GM19043 (cell line): ENCODE results near the gene SERPINB1.

ENCODE experiments used
- ATAC-seq: cut with Tn5 transposase; IDR thresholded peaks from one replicate; pipeline ENCODE4 v1.9.1; 2021; ENCODE audit warnings: low read depth; ENCODE audit not compliant: unreplicated experiment

SERPINB1 gene

DNA sequence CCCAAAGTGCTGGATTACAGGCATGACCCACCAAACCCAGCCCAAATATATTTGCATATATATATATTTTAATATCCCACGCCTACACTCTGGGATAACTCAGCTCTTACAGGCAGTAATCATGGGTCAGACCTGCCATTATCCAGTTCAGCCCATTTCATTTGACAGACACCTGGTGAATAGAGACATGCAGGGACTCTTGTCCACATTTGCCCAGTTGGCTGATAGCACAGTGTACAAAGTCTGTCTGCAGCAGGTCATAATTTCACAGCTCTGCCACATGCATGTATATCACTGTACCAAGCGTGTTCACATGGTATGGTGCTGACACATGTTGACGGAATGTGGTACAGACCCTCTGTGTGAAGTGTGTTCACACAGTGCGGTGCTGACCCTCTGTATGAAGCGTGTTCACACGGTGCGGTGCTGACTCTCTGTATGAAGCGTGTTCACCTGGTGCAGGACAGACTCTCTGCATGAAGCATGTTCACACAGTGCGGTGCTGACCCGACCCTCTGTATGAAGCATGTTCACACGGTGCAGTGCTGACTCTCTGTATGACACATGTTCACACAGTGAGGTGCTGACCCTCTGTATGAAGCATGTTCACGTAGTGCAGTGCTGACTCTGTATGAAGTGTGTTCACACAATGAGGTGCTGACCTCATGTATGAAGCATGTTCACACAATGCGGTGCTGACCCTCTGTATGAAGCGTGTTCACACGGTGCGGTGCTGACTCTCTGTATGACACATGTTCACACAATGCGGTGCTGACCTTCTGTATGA is 10.3 kb upstream of the SERPINB1 start:
- no peak for ATAC-seq

DNA sequence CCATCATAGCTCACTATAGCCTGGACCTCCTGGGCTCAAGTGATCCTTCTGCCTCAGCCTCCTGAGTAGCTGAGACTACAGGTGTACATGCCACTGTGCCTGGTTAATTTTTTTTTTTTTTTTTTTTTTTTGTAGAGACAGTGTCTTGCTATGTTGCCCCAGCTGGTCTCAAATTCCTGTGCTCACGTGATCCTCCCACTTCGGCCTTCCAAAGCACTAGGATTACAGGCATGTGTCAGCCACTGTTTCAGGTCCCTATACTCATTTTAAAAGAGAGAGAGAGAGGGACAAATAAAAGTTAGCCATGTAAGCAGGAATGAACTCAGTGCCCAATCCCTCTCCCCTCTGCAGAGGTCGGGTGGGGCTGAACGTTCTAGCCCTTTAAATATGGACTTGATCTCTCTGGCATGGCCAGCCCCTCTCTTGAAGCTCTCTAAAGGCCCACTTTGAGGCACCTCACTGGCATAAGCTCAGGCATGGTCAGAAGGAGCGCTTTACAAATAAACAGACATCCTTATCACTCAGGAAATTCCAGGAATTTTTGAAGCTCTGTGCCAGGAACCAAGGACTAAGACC is 9.0 kb upstream of the SERPINB1 start:
- no peak for ATAC-seq

DNA sequence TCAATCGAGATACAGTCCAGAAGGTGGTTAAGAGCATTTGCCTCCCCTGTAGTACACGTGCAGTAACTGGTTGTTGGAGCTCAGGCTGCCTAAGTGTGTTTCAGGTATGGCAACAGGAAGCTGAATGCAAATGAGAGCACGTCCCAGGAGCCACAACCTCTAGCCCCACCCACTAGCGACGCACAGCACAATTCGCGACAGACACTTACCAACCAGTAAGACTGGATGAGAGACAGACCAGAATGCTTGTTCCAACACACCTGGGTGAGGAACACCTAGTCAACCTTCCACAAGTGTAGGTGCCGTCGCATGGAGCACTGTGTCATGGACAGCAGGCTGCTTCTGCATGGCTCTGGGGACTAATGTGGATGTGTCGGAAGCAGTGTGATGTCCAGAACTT is 7.2 kb upstream of the SERPINB1 start:
- ATAC-seq = peak; percentile 57

DNA sequence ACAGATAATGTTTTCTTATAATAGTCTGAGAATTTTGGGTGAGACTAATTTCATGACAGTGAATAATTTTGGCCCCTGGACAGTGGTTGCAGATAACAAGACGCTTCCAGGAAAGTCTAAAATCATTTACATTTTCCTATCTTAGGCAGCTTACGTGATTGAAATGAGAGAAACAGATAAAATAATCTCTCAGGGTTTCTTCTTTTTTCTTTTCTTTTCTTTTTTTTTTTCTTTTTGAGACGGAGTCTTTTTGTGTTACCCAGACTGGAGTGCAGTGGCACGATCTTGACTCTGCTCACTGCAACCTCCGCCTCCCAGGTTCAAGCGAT is 4.2 kb upstream of the SERPINB1 start:
- no peak for ATAC-seq

DNA sequence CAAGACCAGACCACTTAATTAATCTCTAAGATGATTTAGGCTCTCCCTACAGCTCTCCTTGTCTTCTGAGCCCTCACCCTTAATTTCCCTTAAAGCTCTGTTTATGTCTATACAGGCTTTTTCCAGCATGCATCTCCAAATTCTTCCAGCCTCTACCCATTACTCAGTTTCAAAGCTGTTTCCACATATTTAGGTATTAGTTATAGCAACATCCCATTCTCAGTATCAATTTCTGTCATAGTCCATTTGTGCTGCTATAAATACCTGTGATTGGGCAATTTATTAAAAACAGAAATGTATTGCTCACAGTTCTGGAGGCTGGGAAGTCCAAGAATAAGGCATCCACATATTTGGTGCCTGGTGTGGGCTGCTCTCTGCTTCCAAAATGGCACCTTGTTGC is 2.3 kb upstream of the SERPINB1 start:
- no peak for ATAC-seq

DNA sequence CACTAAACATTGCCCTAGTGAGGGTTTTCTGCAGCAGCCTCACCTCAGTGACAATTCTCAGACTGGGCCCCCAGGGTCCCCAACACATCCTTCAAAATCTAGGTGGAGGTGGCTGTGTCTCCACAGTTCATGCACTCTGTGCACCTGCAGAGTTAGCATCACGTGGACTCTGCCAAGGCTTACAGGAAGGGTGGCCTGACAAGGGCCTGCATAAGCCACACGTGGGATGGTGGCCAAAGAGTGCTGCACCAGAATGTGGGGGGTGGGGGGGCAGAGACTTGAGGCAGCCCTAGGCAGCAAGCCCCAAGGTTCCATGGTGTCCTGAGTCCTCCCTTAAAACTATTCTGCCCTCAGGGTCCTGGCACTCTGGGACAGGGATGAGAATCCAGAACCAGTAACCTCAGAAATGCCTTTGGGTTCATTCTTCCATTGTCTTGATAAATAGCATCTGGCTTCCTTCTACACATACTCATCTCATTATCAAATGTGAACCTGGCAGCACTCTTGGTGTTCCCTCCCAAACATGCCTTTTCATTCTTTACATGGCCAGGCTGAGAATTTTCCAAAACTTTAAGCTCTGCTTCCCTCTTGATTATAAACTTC is 1.6 kb upstream of the SERPINB1 start:
- no peak for ATAC-seq

DNA sequence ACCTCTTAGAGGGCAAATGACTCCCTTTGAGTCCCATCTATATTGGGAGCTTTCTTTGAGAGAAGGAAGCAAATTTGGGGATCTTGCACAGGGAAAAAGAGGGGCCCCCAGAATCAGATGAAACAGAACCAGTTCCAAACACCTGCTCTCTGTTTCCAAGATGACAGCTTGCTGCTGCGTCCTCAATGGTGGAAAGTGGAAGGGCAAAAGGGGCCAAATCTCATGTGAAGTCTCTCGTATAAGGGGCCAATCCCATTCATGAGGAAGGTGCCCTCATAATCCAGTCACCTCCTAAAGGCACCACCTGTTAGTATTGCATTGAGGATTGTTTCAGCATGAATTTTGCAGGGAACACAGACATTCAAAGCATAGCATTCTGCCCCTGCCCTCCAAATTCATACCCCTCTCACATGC is 483 bp upstream of the SERPINB1 start:
- ATAC-seq = no peak

DNA sequence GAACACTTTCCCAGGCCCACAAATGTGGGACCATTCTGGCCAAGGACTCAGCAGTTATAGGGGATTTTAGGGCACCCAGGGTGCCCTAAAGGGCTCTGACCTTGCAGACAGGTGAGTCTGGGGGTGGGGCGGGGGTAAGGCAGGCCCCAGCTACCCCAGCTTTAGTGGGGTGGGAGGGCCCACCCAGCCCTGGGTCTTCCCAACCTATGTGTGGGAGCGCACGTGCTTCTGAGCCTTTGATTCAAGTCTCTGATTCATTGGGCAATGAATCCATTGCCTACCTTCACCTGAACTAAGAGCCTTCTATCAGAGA is 958 bp downstream of the SERPINB1 start:
- no peak for ATAC-seq

DNA sequence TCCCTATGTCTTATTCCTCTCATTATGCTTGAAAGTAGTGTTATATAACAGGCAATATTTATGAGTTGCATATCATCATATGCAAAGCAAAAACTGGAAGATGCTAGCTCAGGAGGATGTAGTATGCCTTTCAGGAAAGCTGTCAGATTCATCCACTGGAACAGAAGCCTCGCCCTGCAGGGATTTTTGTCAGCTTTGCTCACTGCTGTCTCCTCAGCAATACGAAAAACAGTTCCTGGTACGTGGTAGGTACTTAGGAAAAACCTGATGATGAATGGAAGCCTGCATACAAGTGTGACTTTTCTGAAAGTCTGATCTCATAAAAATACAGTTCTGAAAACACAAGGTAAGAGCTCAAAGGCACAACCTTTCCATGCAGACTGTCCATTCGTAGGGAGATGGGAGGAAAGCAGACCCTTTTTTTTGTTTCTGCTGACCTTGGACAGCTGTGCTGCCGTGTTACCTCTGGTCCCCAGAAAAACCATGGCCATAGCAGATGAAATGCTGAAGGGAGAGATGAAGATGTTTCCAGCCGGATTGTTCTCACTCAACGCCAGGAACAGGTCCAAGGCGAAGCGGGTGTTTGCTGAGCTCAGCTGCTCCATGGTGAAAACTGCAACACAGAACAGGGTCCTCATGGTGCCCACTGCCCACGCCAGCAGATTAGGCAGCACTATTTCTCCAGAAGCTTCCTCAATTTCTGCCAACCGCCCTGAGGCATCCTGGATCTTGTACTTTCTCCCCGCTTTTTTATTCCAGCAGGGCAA is 1.5 kb downstream of the SERPINB1 start:
- no peak for ATAC-seq

DNA sequence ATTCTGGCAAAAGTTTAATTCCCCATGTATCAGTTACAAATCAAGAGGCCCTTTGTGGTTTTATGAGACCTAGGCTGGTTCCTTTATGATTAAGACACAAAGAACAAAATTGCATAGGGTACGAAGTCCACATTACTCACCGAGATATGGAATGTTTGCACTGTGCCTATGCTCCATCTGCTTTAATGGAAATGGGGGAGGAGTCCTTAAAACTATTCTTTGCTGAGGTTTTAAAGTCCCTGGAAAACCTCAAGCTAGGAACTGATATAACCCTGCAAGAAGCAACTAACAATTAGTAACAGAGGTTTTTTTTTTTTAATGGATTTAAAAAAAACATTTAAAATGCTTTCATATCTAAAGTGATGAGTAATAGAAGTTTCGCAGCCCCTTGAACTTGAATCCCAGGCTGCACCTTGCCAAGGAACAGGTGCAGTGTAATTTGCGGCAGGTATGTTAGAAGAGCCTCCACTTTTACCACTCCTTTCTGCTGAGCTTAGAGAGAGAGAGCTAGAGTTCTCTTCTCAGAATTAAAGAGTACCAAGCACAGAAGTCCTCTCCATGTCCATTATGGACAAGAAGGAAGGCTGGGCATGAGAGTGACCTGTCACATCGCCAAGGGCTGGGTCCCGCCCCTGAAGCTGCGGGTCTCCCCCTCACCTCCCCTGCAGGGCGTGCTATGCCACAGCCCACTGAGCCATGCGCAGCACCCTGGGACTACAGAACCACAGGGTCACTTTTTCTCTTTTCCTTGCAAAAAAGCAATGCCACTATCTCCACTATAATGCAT is 2.3 kb downstream of the SERPINB1 start:
- no peak for ATAC-seq

DNA sequence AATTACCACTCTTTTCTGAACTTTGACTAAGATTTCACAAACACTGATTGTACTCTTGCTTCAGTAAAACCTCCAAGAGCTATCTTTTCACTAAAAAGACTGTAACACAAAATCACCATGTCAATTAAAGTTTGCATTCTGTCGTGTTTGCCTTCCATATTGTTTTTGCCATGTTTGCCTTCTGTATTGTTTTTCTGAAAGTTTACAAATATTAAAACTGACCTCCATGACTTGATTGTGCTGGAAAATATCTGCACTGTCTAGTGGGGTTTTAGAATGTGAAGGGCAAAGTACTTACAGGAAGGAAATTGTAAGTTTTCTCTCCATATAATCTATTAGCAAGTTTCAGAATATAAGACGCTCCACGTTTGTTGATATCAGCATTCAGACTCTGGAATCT is 3.4 kb downstream of the SERPINB1 start:
- no peak for ATAC-seq

DNA sequence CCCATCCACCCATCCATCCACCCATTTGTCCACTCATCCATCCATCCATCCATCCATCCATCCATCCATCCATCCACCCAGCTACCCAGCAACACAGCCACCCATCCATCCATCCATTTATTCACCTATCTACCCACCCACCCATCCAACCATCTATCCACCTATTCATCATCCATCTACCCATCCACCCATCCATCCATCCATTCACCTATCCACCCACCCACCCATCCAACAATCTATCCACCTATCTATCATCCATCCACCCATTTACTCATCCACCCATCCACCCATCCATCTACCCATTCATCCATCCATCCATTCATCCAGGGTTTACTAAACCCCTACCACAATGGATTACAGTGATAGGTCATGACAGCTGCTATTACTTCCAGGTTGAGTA is 7.4 kb downstream of the SERPINB1 start:
- no peak for ATAC-seq

DNA sequence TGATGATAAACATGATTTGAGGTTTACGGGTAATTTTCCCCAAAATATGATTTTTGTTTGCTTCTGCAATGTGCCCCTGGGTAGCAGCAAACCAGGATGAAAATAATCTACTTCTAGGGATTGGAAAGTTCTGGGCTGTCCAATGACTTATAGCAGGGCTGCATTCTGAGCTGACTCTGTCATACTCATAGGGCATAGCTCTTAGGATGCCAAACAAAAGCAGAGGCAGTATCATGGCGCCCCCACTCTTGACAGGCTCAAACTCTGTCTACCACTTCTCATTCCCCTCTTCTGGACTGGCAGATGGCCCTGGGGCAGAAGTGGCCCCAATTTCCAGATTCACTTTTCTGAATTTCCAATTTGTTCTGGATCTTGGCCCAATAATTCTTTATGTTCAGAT is 10.3 kb downstream of the SERPINB1 start:
- ATAC-seq = no peak

DNA sequence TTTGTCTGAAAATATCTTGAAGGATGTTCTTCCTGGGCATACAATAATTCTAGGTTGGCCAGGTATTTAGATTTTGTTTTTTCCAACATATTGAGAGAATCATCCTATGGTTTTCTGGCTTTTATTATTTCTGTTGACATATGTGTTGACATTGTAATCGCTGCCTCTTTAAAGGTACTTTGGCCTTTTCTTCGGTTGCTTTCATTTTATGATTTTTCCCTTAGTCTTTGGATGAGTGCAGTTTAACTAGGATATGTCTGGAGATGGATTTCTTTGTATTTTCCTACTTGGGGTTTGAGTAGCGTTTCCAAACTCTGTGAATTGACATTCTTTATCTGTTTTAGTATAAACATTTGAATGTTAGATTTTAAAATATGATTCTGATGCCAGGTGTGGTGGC is 11.5 kb downstream of the SERPINB1 start:
- ATAC-seq = no peak

DNA sequence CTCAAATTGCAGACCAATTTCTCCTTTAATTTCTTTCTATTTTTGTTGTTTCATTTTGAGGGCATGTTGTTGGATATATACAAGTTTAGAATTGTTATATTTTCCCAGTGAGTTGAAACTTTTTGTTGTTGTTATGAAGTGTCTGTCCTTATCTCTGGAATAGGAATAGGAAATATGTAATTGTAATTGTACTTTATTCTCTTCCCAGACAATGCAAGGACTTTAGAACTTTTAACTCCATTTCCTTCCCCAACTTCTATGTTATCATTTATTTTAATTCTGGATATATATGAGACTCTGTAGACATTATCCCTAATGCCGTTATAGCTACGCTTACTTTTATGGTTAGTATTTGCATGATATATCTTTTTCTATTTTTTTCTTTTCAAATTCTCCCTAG is 12.4 kb downstream of the SERPINB1 start:
- ATAC-seq = no peak

DNA sequence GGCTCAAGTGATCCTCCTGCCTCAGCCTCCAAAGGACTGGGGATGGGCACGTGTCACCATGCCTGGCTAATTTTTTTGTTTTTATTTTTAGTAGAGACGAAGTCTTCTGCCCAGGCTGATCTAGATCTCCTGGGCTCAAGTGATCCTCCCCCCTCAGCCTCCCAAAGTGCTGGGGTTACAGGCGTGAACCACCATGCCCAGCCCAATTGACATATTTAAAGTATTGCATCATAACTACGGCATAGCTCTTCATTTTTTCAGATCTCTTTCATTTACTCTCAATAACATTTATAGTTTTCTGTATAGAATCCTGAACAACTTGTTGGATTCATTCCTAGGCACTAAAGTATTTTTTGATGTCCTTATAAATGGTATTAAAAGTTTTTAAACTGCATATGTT is 13.0 kb downstream of the SERPINB1 start:
- no peak for ATAC-seq

DNA sequence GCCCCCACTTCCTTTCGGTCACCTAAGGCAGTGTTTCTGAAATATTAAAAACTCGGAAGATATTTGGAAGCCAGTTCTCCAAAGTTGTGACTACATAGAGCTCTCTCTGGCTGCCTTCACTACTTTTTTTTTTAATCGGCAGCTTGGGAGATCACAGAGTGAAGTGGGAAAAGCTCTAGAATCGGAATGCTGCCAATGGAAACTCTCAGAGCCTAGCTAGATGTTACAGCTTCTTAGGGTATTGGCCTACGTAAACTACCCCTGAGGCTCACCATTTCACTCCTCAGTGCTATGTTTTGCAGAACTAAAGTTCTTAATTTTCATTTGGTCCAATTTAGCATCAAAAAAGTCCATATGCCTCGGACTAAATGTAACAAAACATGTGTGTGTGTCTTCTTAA is 14.5 kb downstream of the SERPINB1 start:
- no peak for ATAC-seq

DNA sequence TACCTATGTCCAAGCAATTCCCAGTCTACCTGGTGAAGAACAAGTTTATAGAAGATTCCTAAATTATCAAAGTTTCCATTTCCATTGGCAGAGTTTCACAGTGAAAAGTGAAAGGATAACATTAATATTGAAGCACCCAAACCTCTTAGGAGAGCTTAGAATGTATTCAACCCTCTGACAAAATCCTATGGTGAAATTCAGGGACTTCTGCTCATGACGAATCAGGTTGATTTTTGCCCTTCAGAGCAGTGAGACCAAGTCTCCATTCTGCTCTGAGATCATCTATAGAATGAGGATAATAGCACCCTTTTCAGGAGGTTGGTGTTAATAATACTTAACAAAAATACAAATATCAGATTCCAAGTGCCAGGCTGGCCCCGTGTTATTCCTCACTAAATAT is 15.5 kb downstream of the SERPINB1 start:
- no peak for ATAC-seq

DNA sequence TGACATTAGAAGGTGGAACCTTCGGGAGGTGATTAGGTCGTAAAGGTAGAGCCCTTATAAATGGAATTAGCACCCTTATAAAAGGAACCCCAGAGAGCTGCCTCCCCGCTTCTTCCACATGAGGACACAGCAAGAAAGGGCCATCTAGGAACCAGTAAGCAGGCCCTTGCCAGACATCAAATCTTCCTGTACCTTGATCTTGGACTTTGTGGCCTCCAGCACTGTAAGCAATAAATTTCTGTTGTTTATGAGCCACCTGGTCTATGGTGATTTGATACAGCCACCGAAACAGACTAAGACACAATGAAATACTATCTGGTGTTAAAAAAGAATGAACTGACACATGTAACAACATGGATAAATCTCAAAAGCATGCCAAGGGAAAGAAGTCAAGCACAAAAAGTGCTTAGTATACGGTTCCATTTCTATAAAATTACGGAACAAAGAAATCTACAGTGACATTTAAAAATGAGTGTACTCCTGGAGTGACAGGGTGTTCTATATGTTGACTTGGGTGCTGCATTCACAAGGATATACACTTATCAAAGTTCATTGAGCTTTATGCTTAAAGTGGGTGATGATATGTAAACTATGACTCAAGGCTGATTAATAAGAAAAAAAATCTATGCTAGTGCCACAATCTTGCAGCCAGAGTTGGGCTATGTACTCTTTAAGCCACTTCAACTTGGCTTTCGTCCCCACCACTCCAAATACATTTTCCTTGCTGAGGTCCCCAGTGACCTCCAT is 18.4 kb downstream of the SERPINB1 start:
- ATAC-seq = no peak

DNA sequence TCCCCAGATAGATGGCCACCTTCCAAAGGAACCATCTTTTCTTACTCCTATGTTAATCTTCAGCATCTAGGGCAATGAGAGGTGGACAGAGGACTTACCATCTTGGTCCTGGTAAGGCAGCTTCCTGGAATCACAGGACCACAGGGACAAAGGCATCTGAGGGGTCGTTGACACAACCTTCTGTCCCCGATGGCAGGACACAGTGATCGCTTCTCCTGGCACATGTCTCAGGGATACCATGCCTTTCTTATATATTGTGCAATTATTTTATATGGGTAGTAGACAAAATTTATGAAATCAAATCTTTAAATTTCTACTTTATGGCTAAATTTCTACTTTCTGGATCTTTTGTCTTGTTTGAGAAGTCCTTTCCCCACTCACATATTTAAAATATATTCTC is 20.1 kb downstream of the SERPINB1 start:
- ATAC-seq = no peak
